Breast epithelium (tissue), 3 donors: ENCODE measurements around the gene NOMO2.
"Not testable (repeated sequence)": the region's sequence is repeated elsewhere in the genome, so short reads cannot be mapped to it uniquely, and the experiment has no call there.

Source experiments
- CTCF ChIP-seq, 3 donors: fragments of 450-650 bp; IDR thresholded peaks; one replicate each; pipeline ENCODE4 v1.5.1; 2016 to 2017; ENCODE audit warnings: antibody characterized with exemption in 3 of 3, mild to moderate bottlenecking in 3 of 3, moderate library complexity in 3 of 3
- POLR2A ChIP-seq: fragments of 450-650 bp; IDR thresholded peaks from one replicate; pipeline ENCODE4 v1.6.1; 2016; ENCODE audit warnings: antibody characterized with exemption, mild to moderate bottlenecking, moderate library complexity
- POLR2AphosphoS5 ChIP-seq, 3 donors: sonication (generic); formaldehyde crosslinking; IDR thresholded peaks; one replicate each; pipeline ENCODE4 v1.6.1; 2017; ENCODE audit warnings: antibody characterized with exemption in 3 of 3

GRCh38 chr16:18572973-18573372 lies 11.1 kb upstream of the NOMO2 start:
- not testable (repeated sequence) for TF ChIP-seq CTCF (IDR thresholded peaks at IDR 0.05); POLR2A; POLR2AphosphoS5 (IDR thresholded peaks at IDR 0.05)
